Spleen (tissue), 7 donors: ENCODE results near the gene TEK.

Experiments
- CTCF ChIP-seq, 11 experiments: fragments of 200-600 bp in 7 of 11; fragments of 450-650 bp in 4 of 11; sonication (generic) in 4 of 11; IDR thresholded peaks in 8 of 11; conservative IDR thresholded peaks in 3 of 11; 1 replicate in 7 of 11; 2 replicates in 4 of 11; pipeline versions ENCODE4 v1.4.0 to v1.8.0; 2016 to 2021; ENCODE audit warnings: antibody characterized with exemption in 11 of 11, inconsistent platforms in 4 of 11, mild to moderate bottlenecking in 1 of 11
- POLR2A ChIP-seq, 3 donors: fragments of 450-650 bp; IDR thresholded peaks; one replicate each; pipeline ENCODE4 v1.5.1; 2017; ENCODE audit warnings: antibody characterized with exemption in 3 of 3, mild to moderate bottlenecking in 1 of 3
- POLR2AphosphoS5 ChIP-seq, 3 donors: sonication (generic); formaldehyde crosslinking; IDR thresholded peaks; one replicate each; pipeline ENCODE4 v1.5.1; 2017; ENCODE audit warnings: antibody characterized with exemption in 3 of 3
- donor health status: DM: no; HTN: no; CAD: no; lungs with moderate emphysema.
- donor health status: DM: no; HTN: no; CAD: no.
- donor health status: DM: no; HTN: no; CAD: no.

DNA sequence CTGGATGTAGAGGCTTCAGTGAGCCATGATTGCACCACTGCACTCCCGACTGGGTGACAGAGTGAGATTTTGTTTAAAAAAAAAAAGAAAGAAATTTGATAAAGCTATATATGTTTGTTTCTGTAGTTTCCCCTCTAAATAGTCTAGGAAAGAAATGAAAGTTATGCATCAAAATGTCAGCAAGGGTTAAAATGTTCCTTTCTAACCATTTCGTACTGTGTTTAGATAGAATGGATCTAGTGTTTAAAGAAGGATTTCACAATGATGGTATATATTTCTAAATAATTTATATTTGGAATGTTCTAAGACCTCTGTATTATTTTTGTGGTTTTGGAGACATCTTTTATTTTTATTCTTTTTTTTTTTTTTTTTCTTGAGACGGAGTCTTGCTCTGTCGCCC, 22.7 kb downstream of the TEK start:
- TF ChIP-seq POLR2A (IDR thresholded peaks at IDR 0.05), result no peak
- no peak for TF ChIP-seq CTCF (IDR thresholded peaks at IDR 0.05 in 8 of 11, conservative IDR thresholded peaks at IDR 0.05 in 3 of 11)
- TF ChIP-seq POLR2AphosphoS5 (IDR thresholded peaks at IDR 0.05), result no peak
